Lower leg skin (tissue), 3 donors: Measurements from ENCODE around the gene SMIM36.

Experiments
- CTCF ChIP-seq, 3 donors: fragments of 450-650 bp; IDR thresholded peaks; one replicate each; pipeline ENCODE4 v1.5.1; 2016; ENCODE audit warnings: antibody characterized with exemption in 3 of 3, mild to moderate bottlenecking in 3 of 3, moderate library complexity in 2 of 3
- POLR2A ChIP-seq, 2 donors: fragments of 450-650 bp; IDR thresholded peaks; one replicate each; pipeline ENCODE4 v1.6.1; 2016 to 2017; ENCODE audit warnings: antibody characterized with exemption in 2 of 2, mild to moderate bottlenecking in 1 of 2, moderate library complexity in 1 of 2

GRCh38 chr17:55411463-55411855 is 99.8 kb downstream of the SMIM36 start:
- TF ChIP-seq CTCF (IDR thresholded peaks at IDR 0.05) (no peak), POLR2A (IDR thresholded peaks at IDR 0.05) (no peak)
